ENCODE results near the gene WDR18. TPM values are rescaled to one million over a fixed set of nuclear protein-coding genes. Genes with fewer than 3 reads are reported as not detected.

Gene WDR18
- total and polyA plus RNA-seq, 2 experiments from 2014 or later: 155 to 157 TPM

DNA sequence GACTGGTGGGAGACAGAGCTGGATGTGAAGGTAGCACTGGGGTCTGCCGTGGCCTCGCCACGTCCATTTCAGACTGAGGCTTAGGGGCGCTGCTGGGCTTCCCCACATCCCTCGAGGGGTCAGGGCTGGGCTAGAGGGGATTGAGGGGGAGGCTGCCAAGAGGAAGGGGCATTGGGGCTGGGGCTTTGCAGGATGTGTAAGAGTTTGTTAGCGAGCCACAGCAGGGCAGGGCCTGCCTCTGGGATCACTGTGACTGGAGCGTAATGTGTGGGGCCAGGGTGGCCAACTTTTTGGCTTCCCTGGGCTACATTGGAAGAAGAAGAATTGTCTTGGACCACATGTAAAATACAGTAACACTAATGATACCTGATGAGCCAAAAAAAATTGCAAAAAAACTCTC is 44.2 kb upstream of the WDR18 start (continued):
- TF ChIP-seq, protein P1, sequence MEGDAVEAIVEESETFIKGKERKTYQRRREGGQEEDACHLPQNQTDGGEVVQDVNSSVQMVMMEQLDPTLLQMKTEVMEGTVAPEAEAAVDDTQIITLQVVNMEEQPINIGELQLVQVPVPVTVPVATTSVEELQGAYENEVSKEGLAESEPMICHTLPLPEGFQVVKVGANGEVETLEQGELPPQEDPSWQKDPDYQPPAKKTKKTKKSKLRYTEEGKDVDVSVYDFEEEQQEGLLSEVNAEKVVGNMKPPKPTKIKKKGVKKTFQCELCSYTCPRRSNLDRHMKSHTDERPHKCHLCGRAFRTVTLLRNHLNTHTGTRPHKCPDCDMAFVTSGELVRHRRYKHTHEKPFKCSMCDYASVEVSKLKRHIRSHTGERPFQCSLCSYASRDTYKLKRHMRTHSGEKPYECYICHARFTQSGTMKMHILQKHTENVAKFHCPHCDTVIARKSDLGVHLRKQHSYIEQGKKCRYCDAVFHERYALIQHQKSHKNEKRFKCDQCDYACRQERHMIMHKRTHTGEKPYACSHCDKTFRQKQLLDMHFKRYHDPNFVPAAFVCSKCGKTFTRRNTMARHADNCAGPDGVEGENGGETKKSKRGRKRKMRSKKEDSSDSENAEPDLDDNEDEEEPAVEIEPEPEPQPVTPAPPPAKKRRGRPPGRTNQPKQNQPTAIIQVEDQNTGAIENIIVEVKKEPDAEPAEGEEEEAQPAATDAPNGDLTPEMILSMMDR (conservative IDR thresholded peaks at IDR 0.05; ENCODE audit: low read depth in 2 of 2): no peak

DNA sequence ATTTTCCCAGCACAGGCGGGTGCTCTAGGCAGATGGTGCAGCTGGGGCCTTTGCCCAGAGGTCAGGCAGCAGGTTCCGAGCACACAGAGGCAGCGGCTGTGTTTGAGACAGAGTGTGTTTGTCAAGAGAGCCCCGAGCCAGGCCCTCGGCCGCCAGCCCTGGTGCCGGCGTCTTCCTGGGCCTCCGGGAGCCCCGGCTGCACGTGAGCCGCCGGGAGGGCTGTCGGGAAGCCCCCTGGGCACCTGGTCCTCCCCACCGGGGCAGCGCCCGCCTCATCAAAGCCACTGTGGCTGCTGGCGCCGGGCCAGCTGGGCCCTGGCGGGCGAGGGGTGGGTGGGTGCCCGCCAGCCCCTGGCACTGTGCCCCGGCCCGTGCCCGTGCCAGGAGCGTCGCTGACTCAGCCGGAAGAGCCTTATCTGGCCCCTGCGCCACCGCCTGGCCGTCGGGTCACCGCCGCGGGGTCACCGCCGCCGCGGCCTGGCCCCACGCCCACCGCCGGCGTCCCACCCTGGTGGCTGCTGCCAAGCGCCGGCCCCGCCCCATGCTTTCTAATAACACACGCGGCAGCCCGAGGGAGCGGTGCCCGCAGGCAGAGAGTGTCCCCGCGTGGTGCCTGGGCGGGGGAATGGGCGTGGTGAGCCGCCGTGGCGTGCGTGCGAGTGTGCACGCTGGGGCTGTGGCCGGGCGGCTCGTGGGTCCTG is 43.4 kb upstream of the WDR18 start:
- Mint-ChIP-seq H3K36me3 (ENCODE audit: low read depth) (peaks cover 43% of the 10 kb centered on the region), H3K4me1 (no peaks in the 10 kb centered on the region; the same call in 2 of the 3 replicates), H3K9me3 (peaks cover 2% of the 10 kb centered on the region; the same call in 2 of the 3 replicates), H3K4me3 (no peak overlapping the region), H3K27ac (no peak overlapping the region), H3K27me3 (ENCODE audit: insufficient read depth, low read depth, poor library complexity) (peaks cover 17% of the 10 kb centered on the region)
- Histone ChIP-seq H2AFZ (no peak overlapping the region), H3K4me1 (ENCODE audit: insufficient read depth) (no peaks in the 10 kb centered on the region), H3K4me2 (no peak overlapping the region), H3F3A (replicated peaks; ENCODE audit: low read depth) (0 out of 2 replicates have a peak, but pooled peaks cover 3% of the 10 kb centered on the region), H3K27me3 (ENCODE audit: insufficient read depth) (no peaks in the 10 kb centered on the region), H3K4me3 (no peak overlapping the region), H3K79me2 (replicated peaks; ENCODE audit: insufficient read depth) (peaks cover 64% of the 10 kb centered on the region), H3K36me3 (ENCODE audit: insufficient read depth) (no peaks in the 10 kb centered on the region), H3K27ac (ENCODE audit: low read depth) (no peak overlapping the region), H3K9me2 (ENCODE audit: insufficient read depth) (no peaks in the 10 kb centered on the region), H4K20me1 (replicated peaks; ENCODE audit: insufficient read depth) (peaks cover 3% of the 10 kb centered on the region)
- DNase-seq (ENCODE audit: low spot score): no peak
- TF ChIP-seq POLR2AphosphoS5 (IDR thresholded peaks at IDR 0.05; ENCODE audit: low read depth): no peak
- no peak for TF ChIP-seq ZNF114 (CRISPR knock-in tag; IDR thresholded peaks at IDR 0.05)
- TF ChIP-seq, protein P2, sequence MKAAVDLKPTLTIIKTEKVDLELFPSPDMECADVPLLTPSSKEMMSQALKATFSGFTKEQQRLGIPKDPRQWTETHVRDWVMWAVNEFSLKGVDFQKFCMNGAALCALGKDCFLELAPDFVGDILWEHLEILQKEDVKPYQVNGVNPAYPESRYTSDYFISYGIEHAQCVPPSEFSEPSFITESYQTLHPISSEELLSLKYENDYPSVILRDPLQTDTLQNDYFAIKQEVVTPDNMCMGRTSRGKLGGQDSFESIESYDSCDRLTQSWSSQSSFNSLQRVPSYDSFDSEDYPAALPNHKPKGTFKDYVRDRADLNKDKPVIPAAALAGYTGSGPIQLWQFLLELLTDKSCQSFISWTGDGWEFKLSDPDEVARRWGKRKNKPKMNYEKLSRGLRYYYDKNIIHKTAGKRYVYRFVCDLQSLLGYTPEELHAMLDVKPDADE (IDR thresholded peaks at IDR 0.05): no peak
- no peak for TF ChIP-seq JUNB (IDR thresholded peaks at IDR 0.05; ENCODE audit: unreplicated experiment)
- ATAC-seq: no peak

DNA sequence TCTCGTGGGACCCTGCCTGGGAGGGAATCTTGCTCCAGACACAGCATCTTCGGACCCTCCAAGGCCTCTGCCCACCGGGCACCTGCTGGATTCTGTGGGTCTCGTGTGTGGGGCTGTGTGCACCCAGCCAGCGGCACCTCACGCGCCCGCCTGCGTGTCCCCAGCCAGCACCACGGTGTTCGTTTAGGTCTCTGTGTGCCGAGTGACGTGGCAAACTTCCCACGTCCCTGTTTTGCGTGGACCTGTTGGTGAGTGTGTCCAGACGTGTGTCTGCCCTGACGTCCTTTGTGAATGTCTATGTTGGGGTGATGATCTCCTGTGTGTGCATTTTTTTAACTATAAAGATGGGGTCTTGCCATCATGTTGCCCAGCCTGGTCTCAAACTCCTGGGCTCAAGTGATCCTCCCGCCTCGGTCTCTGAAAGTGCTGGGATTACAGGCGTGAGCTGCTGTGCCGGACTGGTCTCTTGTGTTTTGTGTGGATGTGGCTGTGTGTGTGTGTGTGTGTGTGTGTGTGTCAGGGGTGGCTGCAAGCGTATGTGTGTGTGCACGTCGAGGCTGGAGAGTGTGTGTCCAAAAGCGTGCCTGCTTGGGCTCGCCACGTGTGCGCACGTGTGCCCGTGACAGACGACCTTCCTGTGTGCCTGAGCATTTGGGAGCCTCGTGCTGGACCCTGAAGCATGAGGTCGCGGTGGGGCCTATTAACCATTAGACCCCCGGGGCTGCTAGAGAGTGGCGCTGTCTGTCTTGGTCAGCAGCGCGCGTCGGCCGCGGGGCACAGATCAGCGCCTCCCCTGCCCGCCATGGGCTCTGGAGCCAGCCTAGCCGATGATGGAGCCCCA is 42.6 kb upstream of the WDR18 start:
- no peak overlapping the region for H3K4me2 ChIP-seq
- H3K4me3 Mint-ChIP-seq: no peak overlapping the region; the same call in 2 of the 3 replicates
- H4K20me1 ChIP-seq (replicated peaks; ENCODE audit: insufficient read depth): peaks cover 3% of the 10 kb centered on the region
- TF ChIP-seq EZH2 (IDR thresholded peaks at IDR 0.05; ENCODE audit: low read depth, unreplicated experiment) (no peak), STAT1 (IDR thresholded peaks at IDR 0.05; ENCODE audit: unreplicated experiment) (no peak), EZH2phosphoT487 (IDR thresholded peaks at IDR 0.05; ENCODE audit: unreplicated experiment) (no peak)
- TF ChIP-seq, protein P3, sequence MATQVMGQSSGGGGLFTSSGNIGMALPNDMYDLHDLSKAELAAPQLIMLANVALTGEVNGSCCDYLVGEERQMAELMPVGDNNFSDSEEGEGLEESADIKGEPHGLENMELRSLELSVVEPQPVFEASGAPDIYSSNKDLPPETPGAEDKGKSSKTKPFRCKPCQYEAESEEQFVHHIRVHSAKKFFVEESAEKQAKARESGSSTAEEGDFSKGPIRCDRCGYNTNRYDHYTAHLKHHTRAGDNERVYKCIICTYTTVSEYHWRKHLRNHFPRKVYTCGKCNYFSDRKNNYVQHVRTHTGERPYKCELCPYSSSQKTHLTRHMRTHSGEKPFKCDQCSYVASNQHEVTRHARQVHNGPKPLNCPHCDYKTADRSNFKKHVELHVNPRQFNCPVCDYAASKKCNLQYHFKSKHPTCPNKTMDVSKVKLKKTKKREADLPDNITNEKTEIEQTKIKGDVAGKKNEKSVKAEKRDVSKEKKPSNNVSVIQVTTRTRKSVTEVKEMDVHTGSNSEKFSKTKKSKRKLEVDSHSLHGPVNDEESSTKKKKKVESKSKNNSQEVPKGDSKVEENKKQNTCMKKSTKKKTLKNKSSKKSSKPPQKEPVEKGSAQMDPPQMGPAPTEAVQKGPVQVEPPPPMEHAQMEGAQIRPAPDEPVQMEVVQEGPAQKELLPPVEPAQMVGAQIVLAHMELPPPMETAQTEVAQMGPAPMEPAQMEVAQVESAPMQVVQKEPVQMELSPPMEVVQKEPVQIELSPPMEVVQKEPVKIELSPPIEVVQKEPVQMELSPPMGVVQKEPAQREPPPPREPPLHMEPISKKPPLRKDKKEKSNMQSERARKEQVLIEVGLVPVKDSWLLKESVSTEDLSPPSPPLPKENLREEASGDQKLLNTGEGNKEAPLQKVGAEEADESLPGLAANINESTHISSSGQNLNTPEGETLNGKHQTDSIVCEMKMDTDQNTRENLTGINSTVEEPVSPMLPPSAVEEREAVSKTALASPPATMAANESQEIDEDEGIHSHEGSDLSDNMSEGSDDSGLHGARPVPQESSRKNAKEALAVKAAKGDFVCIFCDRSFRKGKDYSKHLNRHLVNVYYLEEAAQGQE (IDR thresholded peaks at IDR 0.05; ENCODE audit: unreplicated experiment): no peak
- TF ChIP-seq, protein P1 (conservative IDR thresholded peaks at IDR 0.05; ENCODE audit: low read depth in 2 of 2): no peak

More for the DNA sequence above, 42.6 kb upstream of the WDR18 start:
- no peaks in the 10 kb centered on the region; the same call in 2 of the 3 replicates for H3K4me1 Mint-ChIP-seq
- Histone ChIP-seq H3K79me2 (replicated peaks; ENCODE audit: insufficient read depth) (peaks cover 58% of the 10 kb centered on the region), H3K27me3 (ENCODE audit: insufficient read depth) (no peaks in the 10 kb centered on the region), H3K4me3 (no peak overlapping the region), H2AFZ (no peak overlapping the region), H3K9me2 (ENCODE audit: insufficient read depth) (no peaks in the 10 kb centered on the region), H3K4me1 (ENCODE audit: insufficient read depth) (no peaks in the 10 kb centered on the region), H3K36me3 (ENCODE audit: insufficient read depth) (no peaks in the 10 kb centered on the region), H3K27ac (ENCODE audit: low read depth) (no peak overlapping the region), H3F3A (replicated peaks; ENCODE audit: low read depth) (0 out of 2 replicates have a peak, but pooled peaks cover 3% of the 10 kb centered on the region)
- peaks cover 43% of the 10 kb centered on the region for H3K36me3 Mint-ChIP-seq (ENCODE audit: low read depth)
- peak overlapping the region; percentile 35; the same call in 1 of the 2 replicates for H3K27ac Mint-ChIP-seq
- DNase-seq (ENCODE audit: low spot score) (no peak), ATAC-seq (no peak)
- peaks cover 2% of the 10 kb centered on the region; the same call in 2 of the 3 replicates for H3K9me3 Mint-ChIP-seq
- H3K27me3 Mint-ChIP-seq (ENCODE audit: insufficient read depth, low read depth, poor library complexity): peaks cover 18% of the 10 kb centered on the region
